GM13977 (cell line): Measurements from ENCODE around the gene GATM.
A peak's percentile ranks its signal among the peaks of the same experiment; 100 is the strongest.
"Not testable (repeated sequence)": the region's sequence is repeated elsewhere in the genome, so short reads cannot be mapped to it uniquely, and the experiment has no call there.

Experiments used
- DNase-seq: peaks from one replicate; pipeline ENCODE4 v3.0.0; 2012; ENCODE audit warnings: low spot score
- CTCF ChIP-seq: IDR thresholded peaks from 2 replicates; pipeline ENCODE4 v1.5.1; 2012; ENCODE audit warnings: mild to moderate bottlenecking, control low read depth; ENCODE audit not compliant: insufficient read depth; ENCODE audit errors: extremely low read depth, missing control alignments
- in situ Hi-C: fragments of 300-500 bp; cut with MboI; formaldehyde crosslinking; loops from one replicate; pipeline ENCODE4 v1.12.0; 2022; ENCODE audit warnings: low sequenced_read_pairs, low pct_unique_long_range_greater_than_20kb, mixed read lengths, inconsistent platforms; ENCODE audit not compliant: unreplicated experiment

The GATM gene

DNA sequence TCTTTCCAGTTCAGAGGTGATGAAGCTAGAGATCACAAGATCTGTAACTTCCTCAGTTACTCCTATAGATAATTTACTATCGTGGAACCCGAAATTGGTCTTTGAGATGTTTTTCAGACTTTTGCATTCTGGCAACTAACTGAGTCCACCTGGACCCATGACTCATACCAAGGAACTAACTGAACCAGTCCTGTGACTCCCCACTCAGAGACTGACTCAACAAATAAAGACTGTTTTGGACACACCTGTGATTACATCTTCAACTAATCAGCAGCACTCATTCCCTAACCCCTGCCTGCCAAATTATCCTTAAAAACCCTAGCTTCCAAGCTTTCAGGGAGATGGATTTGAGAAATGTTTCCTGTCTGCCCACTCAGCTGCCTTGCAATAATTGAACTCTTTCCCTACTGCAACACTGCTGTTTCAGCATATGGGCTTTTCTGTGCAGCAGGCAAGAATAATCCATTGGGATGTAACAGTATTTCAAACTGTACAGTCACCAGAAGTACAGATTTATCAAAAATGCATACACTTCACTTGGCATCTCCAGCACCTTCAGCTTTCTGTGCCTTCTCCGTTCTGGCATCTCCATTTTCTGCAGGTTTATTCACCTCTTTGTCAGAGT is 57.7 kb downstream of the GATM start:
- no peak for DNase-seq
- TF ChIP-seq CTCF = no peak
- in situ Hi-C loops = no loop called here

- in situ Hi-C loops = no loop called here
These were observed 58.7 kb downstream of the GATM start for GRCh38 chr15:45319472-45320214.

DNA sequence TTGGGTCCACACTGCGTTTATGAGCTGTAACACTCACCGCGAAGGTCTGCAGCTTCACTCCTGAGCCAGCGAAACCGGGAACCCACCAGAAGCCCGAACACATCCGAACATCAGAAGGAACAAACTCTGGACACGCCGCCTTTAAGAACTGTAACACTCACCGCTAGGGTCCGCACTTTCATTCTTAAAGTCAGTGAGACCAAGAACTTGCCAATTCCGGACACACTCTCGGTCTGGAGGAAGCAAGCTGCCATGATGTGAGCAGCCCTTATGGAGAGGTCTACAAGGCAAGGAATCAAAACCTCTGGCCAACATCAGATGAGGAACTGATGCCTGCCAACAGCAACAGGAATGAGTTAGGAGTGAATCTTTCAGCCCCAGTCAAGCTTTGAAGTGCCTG is 63.4 kb downstream of the GATM start:
- DNase-seq = no peak
- peak; percentile 12 for TF ChIP-seq CTCF
- in situ Hi-C loops = no loop called here

More at GRCh38 chr15:45319472-45320214, 58.7 kb downstream of the GATM start:
- no peak for DNase-seq
- TF ChIP-seq CTCF = no peak

- DNase-seq, in situ Hi-C loops: not testable (repeated sequence)
These were observed 64.2 kb downstream of the GATM start for GRCh38 chr15:45314117-45314516.
